ENCODE measurements around the gene ASTN1.

ASTN1 gene

DNA sequence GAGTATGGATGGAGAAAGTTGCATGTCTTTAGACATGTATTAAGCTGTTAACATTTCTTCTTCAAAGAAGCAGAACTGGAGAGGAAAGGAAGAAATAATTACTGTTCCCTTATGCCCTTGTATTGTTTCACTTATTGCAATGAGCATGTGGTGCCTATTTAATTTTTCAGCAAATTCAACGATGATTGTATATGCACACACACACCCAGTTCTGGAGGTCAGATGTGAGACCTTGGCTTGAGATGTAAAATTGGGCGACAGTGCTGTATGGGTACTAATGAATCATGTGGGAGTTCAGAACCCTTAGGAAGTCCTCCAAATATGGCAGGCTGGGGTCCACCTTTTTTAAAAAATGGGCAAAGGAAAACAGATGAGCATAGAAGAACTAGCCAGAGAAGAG, 33.7 kb upstream of the ASTN1 start:
- TF ChIP-seq, protein P1, sequence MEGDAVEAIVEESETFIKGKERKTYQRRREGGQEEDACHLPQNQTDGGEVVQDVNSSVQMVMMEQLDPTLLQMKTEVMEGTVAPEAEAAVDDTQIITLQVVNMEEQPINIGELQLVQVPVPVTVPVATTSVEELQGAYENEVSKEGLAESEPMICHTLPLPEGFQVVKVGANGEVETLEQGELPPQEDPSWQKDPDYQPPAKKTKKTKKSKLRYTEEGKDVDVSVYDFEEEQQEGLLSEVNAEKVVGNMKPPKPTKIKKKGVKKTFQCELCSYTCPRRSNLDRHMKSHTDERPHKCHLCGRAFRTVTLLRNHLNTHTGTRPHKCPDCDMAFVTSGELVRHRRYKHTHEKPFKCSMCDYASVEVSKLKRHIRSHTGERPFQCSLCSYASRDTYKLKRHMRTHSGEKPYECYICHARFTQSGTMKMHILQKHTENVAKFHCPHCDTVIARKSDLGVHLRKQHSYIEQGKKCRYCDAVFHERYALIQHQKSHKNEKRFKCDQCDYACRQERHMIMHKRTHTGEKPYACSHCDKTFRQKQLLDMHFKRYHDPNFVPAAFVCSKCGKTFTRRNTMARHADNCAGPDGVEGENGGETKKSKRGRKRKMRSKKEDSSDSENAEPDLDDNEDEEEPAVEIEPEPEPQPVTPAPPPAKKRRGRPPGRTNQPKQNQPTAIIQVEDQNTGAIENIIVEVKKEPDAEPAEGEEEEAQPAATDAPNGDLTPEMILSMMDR (conservative IDR thresholded peaks at IDR 0.05; ENCODE audit: low read depth, low read length): no peak
- H3K4me3 ChIP-seq (ENCODE audit: low read length): no peak overlapping the region
- no peak for DNase-seq (ENCODE audit: low read depth)

- TF ChIP-seq, protein P1 (conservative IDR thresholded peaks at IDR 0.05; ENCODE audit: low read depth, low read length): no peak
- no peak overlapping the region for H3K4me3 ChIP-seq (ENCODE audit: low read length)
- no peak for DNase-seq (ENCODE audit: low read depth)
Measured at GRCh38 chr1:177190308-177190970, 25.9 kb upstream of the ASTN1 start.

DNA sequence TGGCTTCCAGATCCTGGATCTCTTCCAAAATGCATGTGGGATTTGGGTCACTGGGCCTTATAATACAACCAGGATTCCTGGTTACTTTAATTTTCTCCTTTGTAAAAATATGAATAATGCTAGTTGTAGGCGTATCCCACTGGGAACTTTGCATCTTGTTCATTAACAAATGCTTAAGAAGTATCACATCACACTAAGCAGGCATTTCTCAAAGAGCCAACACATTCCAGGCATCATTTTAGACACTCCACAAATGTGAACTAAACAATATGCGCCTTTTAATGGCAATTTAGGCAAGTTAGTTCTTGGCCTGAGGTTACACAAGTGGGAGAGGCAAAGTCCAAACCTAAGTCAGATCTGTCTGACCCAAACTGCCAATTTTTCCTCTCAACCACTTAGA, 22.1 kb upstream of the ASTN1 start:
- DNase-seq (ENCODE audit: low read depth): no peak
- H3K4me3 ChIP-seq (ENCODE audit: low read length): no peak overlapping the region
- TF ChIP-seq, protein P1 (conservative IDR thresholded peaks at IDR 0.05; ENCODE audit: low read depth, low read length): no peak

GRCh38 chr1:177185209-177185608, 20.7 kb upstream of the ASTN1 start:
- DNase-seq (ENCODE audit: low read depth): no peak
- TF ChIP-seq, protein P1 (conservative IDR thresholded peaks at IDR 0.05; ENCODE audit: low read depth, low read length): peak; percentile 67
- no peak overlapping the region for H3K4me3 ChIP-seq (ENCODE audit: low read length)

DNA sequence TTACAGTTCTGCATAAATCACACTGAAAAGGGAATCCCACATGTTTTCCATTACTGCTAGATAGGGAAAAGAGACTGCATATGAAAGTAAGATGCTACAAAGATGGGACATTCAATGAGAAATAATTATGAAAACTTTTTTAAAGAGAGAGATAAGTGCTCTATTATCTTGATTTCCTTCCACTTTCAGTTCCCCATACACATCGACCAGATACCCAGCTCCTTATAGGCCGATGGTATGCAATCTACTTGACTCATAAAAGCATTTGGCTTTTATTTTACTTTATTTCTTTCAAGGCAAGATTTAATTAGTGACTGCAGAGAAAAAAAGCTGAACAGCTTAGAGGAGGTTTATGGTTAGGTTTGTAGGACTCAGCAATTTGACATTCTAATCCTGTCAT, 19.3 kb upstream of the ASTN1 start:
- no peak overlapping the region for H3K4me3 ChIP-seq (ENCODE audit: low read length)
- no peak for DNase-seq (ENCODE audit: low read depth)
- TF ChIP-seq, protein P1 (conservative IDR thresholded peaks at IDR 0.05; ENCODE audit: low read depth, low read length): no peak

DNA sequence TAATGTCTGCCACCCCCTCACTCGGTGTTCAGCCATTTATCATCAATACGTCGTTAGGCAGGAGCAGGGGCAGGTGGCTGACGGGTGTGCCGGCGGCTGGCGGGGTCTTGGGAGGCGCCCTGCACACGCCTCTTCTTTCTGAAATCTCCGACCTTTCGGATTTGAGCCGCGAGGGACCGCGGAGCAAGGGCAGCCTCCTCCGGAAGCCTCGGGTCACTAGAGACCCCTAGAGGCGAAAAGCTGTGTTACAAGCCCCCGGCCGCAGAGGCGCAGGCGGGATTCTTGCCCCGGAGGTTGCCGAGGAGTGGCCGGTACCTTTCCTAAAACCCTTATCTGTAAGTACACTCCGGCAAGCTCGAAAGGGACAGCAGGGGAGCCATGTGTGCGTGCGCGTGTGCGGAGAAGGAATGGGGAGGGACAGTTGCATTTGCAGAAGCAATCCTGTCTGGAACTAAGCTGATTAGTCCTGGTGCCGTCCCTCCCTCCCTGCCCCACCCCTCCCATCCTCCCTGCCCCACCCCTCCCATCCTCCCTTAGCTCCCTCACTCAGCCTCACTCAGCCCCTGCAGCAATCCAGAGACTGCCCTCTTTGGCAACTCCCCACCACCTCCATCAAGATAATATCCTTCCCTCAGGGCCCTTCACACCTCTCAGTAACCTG, 17.2 kb upstream of the ASTN1 start:
- TF ChIP-seq, protein P1 (conservative IDR thresholded peaks at IDR 0.05; ENCODE audit: low read depth, low read length): peak; percentile 89
- DNase-seq (ENCODE audit: low read depth): no peak
- H3K4me3 ChIP-seq (ENCODE audit: low read length): no peak overlapping the region

- no peak overlapping the region for H3K4me3 ChIP-seq (ENCODE audit: low read length)
- DNase-seq (ENCODE audit: low read depth): no peak
- TF ChIP-seq, protein P1 (conservative IDR thresholded peaks at IDR 0.05; ENCODE audit: low read depth, low read length): no peak
Measured at GRCh38 chr1:177181280-177181630, 16.7 kb upstream of the ASTN1 start.
